Progenitor cell of endocrine pancreas (in vitro differentiated cells): Measurements from ENCODE around the gene PON1. TPM values are rescaled to one million over a fixed set of nuclear protein-coding genes. Genes with fewer than 3 reads are reported as not detected.

Experiments
- DNase-seq: peaks from one replicate; pipeline ENCODE4 v3.0.0; 2021; ENCODE audit warnings: low spot score; ENCODE audit not compliant: unreplicated experiment
- H3K27ac Mint-ChIP-seq: 2 replicates; pipeline ENCODE4 v1.8.0; 2021; ENCODE audit warnings: mild to moderate bottlenecking, moderate library complexity, mixed read lengths
- H3K27me3 Mint-ChIP-seq: 2 replicates; pipeline ENCODE4 v1.8.0; 2021; ENCODE audit warnings: mixed read lengths
- H3K36me3 Mint-ChIP-seq: 2 replicates; pipeline ENCODE4 v1.8.0; 2022; ENCODE audit warnings: mixed read lengths; ENCODE audit not compliant: insufficient read depth
- H3K4me1 Mint-ChIP-seq: 2 replicates; pipeline ENCODE4 v1.8.0; 2021; ENCODE audit warnings: low read depth, mixed read lengths
- H3K4me3 Mint-ChIP-seq: 2 replicates; pipeline ENCODE4 v1.8.0; 2021; ENCODE audit warnings: low read depth, mild to moderate bottlenecking, moderate library complexity, mixed read lengths
- H3K9me3 Mint-ChIP-seq: 2 replicates; pipeline ENCODE4 v1.8.0; 2021; ENCODE audit warnings: low read depth, mixed read lengths
- total RNA-seq: library from RNA; stranded (reverse); gene quantifications from 2 replicates; pipeline ENCODE4 v1.2.1, GENCODE V29; 2021
- TF ChIP-seq, protein P1 (sequence below): fragments of 200-600 bp; sonication (generic); IDR thresholded peaks from one replicate; pipeline ENCODE4 v1.5.0; 2021; ENCODE audit warnings: antibody characterized with exemption, mild to moderate bottlenecking; ENCODE audit not compliant: unreplicated experiment

PON1 gene
- total RNA-seq, 1 donor from 2014 or later, result 0.91 TPM

DNA sequence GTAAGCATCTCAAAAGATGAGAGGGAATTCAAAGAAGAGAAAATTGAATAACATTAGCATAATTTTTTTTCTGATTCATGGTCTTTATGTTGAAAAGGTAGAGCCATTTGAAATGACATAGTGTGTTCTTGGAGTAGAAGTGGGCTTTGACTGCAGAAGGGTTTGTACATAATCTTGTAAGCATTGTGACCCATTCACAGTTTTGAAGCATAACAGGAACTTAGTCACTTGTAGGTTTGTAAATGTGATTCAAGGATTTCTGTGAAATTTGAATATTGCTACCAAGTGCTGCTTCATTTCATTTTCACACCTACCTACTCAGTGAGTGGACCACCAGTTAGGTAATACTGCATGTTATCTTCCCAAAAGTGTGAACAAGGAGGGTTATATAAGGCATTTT is 68.6 kb downstream of the PON1 start:
- Mint-ChIP-seq H3K4me1 (peaks cover 6% of the 10 kb centered on the region), H3K36me3 (peaks cover 16% of the 10 kb centered on the region), H3K9me3 (peaks cover 2% of the 10 kb centered on the region), H3K4me3 (no peak overlapping the region), H3K27me3 (no peaks in the 10 kb centered on the region), H3K27ac (no peak overlapping the region)
- TF ChIP-seq, protein P1, sequence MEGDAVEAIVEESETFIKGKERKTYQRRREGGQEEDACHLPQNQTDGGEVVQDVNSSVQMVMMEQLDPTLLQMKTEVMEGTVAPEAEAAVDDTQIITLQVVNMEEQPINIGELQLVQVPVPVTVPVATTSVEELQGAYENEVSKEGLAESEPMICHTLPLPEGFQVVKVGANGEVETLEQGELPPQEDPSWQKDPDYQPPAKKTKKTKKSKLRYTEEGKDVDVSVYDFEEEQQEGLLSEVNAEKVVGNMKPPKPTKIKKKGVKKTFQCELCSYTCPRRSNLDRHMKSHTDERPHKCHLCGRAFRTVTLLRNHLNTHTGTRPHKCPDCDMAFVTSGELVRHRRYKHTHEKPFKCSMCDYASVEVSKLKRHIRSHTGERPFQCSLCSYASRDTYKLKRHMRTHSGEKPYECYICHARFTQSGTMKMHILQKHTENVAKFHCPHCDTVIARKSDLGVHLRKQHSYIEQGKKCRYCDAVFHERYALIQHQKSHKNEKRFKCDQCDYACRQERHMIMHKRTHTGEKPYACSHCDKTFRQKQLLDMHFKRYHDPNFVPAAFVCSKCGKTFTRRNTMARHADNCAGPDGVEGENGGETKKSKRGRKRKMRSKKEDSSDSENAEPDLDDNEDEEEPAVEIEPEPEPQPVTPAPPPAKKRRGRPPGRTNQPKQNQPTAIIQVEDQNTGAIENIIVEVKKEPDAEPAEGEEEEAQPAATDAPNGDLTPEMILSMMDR, result no peak
- DNase-seq, result no peak

DNA sequence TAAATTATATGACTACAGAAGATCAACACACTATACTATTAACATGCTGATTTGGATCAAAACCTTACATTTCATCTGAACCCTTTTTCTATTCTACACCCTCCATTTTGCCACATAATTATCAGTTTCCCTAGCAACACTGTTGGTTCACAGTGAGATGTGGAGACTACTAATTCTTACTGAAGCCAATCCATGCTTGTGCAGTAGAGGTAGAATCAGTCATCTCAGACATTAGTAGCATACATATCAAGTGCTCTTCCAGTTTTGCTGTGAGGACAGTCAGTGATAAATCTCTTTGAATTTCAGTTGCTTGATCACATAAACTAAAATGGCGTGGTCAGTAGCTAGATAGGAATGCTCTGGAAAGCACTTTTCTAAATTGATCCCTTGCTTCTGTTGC is 70.3 kb downstream of the PON1 start:
- H3K4me3 Mint-ChIP-seq, result no peak overlapping the region
- TF ChIP-seq, protein P1, result no peak
- no peaks in the 10 kb centered on the region for H3K4me1 Mint-ChIP-seq
- H3K27ac Mint-ChIP-seq, result no peak overlapping the region
- H3K9me3 Mint-ChIP-seq, result peaks cover 2% of the 10 kb centered on the region
- peaks cover 17% of the 10 kb centered on the region for H3K36me3 Mint-ChIP-seq
- DNase-seq, result no peak
- no peaks in the 10 kb centered on the region for H3K27me3 Mint-ChIP-seq

DNA sequence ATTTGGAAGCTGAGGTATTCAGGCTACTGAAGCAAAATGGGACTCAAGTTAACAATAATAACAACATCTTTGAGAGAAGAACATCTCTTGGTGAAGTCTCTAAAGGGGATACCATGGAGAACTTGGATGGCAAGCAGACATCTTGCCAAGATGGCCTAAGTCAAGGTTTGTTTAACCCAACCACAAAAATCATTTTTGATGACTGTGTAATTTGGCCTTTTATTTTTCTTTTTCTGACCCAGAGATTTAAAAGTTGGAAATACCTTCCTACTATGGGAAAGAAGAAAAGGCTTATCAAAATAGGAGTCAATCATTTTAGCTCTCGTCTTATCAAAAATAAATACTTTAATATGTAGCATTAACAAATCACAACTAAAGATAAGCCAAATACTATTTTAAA is 72.4 kb downstream of the PON1 start:
- Mint-ChIP-seq H3K4me1 (peaks cover under 1% of the 10 kb centered on the region), H3K9me3 (no peaks in the 10 kb centered on the region), H3K27ac (no peak overlapping the region), H3K27me3 (no peaks in the 10 kb centered on the region), H3K36me3 (peaks cover 10% of the 10 kb centered on the region), H3K4me3 (no peak overlapping the region)
- no peak for DNase-seq
- TF ChIP-seq, protein P1, result no peak

DNA sequence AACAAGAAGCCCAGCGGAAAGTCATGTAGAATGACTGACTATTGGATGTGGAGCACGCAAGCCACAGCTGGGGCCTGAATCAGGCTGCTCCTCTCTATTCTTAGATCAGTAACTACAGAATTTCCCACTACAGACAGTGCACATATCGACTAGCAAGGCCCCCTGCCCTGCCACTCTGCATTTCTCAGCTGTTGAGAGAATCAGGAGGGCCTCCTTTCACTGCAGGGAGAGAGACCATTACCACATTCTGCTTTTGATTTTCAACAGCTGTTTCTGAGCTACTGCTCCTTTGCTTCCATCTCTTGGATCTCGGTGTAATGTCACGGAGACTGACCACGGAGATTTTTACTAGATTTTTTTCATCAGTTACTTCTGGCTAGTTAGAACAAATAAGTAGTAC is 73.8 kb downstream of the PON1 start:
- Mint-ChIP-seq H3K27me3 (no peaks in the 10 kb centered on the region), H3K4me3 (no peak overlapping the region), H3K9me3 (no peaks in the 10 kb centered on the region), H3K27ac (no peak overlapping the region), H3K36me3 (peaks cover 7% of the 10 kb centered on the region), H3K4me1 (peaks cover 6% of the 10 kb centered on the region)
- no peak for DNase-seq
- TF ChIP-seq, protein P1, result no peak

Other genes with a start within 250 kb of the PON1 start
- gene PON3, start 71.8 kb upstream of the PON1 start, total RNA-seq, result 0.14 TPM in 1 of 2 replicates, not detected in the other
- gene PON2, start 110.5 kb upstream of the PON1 start, total RNA-seq, result 145 and 157 TPM in 2 replicates
- gene ASB4, start 161.4 kb upstream of the PON1 start, total RNA-seq, result 0.27 TPM in 1 of 2 replicates, not detected in the other